ENCODE measurements around the gene SLC17A2.
"Not testable (repeated sequence)": the region's sequence is repeated elsewhere in the genome, so short reads cannot be mapped to it uniquely, and the experiment has no call there.

Gene SLC17A2

DNA sequence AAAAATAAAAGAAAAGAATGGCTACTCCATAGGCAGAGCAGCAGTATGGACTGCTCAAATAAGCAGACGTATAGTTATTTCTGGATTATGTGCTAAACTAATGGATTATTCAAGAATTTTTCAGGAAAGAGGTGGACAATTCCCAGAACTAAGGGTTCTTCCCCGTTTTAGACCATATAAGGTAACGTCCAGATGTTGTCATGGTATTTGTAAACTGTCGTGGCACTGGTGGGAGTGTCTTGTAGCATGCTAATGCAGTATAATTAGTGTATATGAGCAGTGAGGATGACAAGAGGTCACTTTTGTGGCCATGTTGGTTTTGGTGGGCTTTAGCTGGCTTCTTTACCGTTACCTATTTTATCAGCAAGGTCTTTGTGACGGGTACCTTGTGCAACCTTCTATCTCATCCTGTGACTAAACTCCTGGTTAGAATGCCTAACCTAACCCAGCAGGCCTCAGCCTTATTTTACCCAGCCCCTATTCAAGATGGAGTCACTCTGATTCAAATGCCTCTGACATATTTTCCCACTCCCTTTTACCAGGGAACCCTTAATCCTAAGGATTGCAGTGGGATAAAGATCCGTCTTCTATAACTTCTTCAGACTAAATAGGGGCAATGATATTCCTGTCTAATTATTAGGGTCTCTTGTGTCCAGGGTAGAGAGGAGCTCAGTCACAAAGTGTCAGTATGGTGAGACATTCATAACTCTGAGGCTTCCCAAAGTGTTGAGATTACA is 21.0 kb upstream of the SLC17A2 start:
- no peak for DNase-seq

DNA sequence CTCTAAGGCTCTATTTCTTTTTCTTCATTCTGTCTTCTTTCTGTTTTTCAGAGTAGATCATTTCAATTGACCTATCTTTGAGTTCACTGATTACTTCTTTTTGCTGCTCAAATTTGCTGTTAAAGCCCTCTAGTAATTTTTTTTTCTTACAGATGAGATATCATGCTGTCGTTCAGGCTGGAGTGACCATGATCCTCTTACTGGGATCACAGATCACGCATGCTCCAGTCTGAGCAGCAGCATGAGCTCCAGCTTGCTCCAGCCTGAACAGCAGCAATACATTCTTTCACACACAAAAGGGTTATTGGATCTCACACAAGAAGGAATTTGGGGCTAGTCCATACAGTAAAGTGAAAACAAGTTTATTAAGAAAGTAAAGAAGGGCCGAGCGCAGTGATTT is 19.8 kb upstream of the SLC17A2 start:
- DNase-seq: no peak

DNA sequence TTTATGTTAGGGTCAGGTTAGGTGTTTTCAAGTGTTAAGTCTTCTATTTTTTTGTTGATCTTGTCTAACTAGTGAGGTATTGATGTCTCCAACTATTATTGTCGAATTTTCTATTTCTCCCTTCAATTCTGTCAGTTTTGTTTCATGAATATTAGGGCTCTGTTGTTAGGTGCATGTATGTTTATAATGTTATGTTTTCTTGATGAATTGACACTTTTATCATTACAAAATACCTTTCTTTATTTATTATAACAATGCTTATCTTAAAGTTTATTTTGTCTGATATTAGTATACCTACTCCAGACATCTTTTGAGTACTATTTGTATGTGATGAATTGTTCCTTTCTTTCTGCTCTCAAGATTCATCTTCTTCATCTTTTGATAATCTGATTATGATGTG is 19.2 kb upstream of the SLC17A2 start:
- no peak for DNase-seq

DNA sequence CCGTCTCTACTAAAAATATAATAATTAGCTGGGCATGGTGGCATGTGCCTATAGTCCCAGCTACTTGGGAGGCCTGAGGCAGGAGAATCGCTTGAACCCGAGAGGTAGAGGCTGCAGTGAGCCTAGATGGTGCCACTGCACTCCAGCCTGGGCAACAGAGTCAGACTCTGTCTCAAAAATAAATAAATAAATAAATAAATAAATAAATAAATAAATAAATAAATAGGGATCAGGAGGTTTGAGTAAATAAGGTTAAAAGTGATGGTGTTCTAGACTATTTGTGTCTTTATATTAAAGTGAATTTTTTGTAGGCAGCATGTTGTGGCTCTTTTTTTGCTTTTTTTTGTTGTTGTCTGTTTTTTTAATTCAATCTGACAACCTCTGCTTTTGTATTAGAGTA is 17.0 kb upstream of the SLC17A2 start:
- not testable (repeated sequence) for DNase-seq

DNA sequence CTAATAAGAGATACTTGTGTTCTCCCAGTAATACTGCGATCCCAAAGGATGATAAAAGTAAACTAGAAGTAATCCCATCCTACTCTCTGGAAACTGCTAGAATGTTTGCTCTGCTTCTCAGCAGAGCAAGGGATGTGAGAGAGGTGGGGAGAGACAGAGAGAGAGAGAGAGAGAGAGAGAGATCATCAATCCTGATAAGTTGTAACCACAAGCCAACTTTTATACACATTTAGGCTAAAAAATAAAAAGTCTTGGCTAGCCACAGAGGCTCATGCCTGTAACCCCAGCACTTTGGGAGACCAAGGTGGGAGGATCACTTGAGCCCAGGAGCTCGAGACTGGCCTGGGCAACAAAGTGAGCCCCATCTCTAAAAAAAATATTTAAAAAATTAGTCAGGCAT is 16.1 kb upstream of the SLC17A2 start:
- DNase-seq: no peak

DNA sequence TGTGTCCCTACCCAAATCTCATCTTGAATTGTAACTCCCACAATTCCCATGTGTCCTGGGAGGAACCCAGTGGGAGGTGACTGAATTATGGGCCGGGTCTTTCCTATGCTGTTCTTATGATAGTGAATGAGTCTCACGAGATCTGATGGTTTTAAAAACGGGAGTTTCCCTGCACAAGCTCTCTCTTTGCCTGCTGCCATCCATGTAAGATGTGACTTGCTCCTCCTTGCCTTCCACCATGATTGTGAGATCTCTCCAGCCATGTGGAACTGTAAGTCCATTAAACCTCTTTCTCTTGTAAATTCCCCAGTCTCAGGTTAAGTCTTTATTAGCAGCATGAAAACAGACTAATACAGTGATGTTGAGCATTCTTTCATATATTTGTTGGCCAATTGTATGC is 15.2 kb upstream of the SLC17A2 start:
- not testable (repeated sequence) for DNase-seq

DNA sequence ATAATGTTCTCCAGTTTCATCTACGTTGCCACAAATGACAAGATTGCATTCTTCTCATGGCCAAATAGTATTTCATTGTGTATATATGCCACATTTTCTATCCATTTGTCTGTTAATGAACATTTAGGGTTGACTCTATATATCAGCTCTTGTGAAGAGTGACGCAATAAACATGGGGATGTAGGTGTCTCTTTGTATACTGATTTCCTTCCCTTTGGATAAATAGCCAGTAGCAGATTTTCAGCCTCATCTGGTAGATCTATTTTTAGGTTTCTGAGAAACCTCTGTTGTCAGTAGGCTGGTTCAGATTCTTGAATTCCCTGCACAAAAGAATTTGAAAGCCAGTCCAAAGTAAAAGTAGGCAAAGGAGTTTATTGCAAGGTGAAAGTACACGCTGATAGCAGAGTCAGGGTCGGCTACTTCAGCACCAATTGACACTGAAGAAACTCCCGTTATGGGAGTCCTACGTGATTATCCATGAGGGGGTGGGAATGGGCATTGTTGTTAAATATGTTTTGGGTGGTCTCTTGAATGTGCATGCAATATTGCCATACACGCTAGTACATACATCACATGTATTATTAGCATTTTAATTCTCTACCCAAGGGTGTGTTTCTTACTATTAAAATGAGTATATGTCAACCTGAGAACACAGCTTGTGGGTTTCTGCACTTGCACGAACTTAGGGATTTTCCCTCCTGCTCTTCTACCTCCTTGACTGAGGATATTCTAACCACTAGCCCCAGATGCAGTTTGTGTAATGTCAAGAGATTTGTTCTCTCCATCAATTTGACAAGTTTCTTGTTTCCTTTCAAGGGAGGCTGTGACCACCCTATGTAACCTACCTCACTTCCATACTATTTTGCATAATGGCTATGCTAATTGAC is 14.4 kb upstream of the SLC17A2 start:
- DNase-seq: no peak

DNA sequence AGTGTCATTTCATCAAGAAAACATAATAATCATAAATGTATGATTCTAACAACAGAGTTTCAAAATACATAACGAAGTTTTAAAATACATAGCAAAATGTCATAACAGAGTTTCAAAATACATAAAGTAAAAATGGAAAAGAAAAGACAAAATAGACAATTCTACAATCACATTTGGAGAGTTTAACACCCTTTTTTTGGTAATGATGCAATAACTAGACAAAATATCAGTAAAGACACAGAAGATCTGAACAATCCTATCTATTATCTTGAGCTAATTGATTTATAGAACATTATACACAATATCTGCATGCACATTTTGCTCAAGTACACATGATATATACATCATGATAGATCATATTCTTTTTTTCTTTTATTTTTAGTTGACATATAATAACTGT is 13.4 kb upstream of the SLC17A2 start:
- no peak for DNase-seq

DNA sequence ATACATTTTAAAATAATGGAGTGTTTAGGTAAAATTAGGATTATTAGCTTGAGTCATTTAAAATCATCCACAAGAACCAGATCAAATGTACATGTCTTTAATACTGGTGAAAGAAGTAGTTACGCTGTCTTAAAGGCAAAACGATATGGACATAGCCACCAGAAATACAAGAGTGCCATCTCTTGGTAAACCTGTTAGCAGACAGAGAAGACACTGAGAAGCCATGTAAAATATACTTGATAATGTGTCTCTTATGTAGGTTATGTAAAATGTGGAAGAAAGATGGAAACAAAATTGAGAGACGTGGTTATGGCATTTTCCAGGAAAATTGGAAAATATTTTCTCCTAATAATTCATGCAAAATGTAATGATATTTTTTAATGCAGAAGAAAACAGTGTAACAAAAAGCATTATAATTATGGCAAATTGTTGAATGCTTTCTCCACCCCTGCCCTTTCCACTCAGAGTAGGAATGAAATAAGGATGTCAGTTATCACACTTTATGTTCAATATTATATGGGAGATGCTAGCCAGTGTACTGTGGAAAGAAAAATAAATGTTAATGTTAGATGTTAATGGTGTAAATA is 12.2 kb upstream of the SLC17A2 start:
- no peak for DNase-seq

DNA sequence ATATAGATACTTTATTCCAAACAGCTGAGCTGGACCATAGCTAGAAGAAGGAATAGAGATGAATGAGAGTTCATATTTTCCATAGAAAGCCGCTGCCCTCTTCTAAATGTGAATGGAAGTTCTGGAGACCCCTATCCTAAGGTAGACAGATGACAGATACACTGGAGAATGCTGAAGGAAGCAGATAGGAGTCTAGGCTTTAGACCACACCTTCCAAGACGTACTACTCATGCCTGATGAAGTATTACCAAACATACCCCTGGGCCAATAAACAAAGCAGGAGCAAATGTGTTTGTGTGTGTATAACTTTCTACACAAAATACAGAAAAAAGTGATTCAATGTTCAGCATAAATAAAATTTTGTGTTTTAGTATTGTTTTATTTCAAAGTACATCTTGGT is 9.1 kb upstream of the SLC17A2 start:
- DNase-seq: no peak

DNA sequence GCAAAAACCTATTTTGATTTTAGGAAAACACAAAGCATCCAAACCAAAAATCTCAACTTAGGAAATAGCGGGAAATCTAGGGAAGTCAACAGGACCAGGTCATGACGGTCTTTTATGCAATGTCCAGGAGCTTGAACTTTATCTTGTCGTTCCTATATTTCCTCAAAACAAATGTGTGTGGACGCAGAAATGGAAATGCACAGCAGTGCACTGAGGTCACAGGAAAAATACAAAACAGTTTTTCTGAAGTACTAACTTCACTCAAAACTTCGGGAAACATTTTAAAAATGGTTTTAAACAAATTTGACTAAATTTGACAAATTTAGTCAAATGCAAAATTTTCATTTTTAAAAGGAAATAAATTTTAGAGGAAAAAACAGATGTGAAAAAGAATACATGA is 5.5 kb upstream of the SLC17A2 start:
- DNase-seq: no peak

DNA sequence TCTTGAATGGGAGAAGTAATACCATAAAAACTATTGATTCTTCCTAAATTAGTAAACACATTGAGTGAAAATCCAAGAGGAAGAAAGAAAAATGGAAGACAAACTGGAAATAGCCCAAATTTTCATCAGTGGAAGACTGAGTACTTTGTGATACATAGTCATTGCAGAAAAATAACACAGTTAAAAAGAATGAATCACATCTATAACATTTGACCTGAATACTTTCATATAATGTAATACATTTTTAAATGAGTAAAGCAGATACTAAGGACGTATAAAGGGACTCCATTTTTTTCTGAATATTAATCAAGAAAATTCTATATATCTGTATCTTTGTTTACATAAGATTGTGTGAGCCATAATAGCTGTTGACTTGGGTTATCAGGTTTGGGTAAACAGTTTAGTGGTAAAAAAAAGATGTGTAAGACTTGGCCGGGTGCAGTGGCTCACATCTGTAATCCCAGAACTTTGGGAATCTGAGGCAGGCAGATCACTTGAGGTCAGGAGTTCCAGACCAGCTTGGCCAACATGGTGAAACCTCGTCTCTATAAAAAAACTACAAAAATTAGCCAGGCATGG is 4.3 kb upstream of the SLC17A2 start:
- DNase-seq: no peak

DNA sequence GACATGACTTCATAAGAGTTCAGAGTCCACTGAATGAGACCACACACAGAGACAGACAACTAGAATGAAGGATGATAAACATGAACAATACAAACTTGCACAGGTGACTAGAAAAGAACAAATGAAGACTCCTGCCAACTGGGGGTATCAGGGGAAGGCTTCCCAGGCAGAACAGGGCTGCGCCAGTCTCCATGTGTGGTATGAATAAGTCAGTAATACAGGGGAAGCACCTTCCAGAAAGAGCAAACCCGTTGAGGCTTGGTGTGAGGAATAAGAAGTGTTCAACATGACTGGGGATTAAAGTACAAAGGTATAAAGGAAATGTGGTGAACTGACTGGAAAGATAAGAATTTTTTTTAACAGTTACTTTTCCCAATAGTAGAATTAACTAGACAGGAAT is 3.7 kb upstream of the SLC17A2 start:
- no peak for DNase-seq

DNA sequence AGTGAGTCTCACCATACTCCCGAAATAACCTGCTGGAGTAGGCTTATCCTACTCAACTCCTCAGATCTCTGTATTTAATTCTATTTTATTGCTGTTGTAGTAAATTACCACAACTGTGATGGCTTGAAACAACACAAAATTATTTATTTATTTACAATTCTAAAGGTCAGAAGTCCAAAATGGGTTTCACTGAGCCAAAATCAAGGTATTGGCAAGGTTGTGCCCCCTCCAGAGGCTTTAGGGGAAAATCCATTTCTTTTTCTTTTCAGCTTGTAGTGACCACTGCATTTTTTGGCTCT is 869 bp upstream of the SLC17A2 start:
- DNase-seq: no peak

DNA sequence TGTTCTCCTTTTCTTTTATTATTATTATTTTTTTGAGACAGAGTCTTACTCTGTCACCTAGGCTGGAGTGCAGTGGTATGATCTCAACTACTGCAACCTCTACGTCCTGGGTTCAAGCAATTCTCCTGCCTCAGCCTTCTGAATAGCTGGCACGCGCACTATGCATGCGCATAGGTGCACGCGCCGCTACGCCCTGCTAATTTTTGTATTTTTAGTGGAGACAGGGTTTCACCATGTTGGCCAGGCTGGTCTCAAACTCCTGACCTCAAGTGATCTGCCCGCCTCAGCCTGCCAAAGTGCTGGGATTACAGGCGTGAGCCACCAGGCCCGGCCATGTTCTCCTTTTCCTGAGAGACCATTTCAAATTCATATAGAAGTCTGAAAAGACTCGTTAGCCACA is 706 bp downstream of the SLC17A2 start:
- not testable (repeated sequence) for DNase-seq

DNA sequence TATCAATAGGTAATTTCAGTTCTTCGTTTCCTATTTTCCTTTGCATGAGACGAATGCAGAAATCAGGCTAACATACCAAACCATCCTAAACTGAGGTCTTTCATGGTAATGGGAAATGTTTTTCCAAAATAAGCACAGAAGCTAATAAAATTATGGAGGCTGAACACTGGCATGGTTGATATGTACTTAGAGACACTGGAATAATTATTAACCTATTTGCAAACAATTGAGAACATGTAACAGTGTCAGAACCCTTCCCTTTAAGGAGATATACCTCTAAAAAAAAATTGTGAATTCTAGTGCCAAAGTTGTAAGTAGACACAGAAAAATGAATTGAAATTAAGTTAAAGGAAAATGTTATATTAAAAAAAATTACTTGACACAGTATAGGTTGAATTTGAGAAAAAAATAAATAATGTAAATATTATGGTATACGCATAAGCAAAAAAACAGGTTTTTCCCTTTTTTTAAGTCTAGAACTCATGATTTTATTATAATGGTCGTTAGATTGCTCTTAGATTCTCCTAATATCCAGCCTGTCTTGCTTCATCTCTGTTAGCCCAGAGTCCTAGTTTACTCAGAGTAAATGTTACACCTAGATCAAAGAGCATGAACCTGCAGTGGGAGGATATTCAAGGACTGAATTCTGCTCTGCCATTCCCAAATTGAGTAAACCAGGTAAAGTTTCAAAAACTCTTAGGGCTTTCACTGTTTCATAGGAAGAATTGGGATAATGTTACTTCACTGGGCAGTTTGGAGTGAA is 1.7 kb downstream of the SLC17A2 start:
- DNase-seq: no peak

DNA sequence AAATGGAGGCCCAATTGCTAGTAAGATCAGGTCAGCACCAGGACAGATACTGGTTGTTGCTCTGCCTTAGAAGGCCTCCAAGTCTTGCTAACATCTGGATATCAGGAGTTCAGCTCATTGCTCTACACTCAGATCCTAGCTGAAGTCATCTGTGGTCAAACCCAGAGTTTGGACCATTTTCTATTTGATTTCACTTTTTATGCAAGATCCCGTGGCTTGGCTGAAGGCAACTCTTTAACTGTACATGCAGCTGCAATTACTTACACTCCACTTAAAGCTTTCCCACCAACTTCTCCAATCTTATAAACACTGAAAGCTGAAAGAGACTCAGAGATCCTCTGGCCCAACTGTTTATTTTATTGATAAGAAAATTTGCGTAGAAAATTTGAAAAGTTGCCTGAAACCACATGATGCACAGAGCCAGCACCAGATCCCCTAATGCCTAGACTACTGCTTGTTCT is 2.7 kb downstream of the SLC17A2 start:
- no peak for DNase-seq

DNA sequence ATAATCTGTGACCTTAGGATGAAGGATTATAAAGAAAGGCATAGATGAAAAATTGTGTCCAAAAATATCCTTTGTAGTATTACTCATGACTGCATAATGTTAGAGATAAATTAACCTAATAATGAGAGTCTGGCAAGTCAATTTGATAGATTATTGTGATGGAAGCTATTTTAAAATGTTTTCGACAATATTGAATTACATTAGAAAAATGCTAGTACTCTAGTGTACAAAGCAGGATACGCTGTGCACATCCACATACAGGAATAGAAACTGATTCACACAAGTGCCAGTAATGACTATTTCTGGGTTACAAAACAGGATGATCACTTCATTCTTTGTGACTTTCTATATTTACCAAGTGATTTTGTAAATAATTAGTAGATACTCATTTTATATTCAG is 3.3 kb downstream of the SLC17A2 start:
- no peak for DNase-seq

DNA sequence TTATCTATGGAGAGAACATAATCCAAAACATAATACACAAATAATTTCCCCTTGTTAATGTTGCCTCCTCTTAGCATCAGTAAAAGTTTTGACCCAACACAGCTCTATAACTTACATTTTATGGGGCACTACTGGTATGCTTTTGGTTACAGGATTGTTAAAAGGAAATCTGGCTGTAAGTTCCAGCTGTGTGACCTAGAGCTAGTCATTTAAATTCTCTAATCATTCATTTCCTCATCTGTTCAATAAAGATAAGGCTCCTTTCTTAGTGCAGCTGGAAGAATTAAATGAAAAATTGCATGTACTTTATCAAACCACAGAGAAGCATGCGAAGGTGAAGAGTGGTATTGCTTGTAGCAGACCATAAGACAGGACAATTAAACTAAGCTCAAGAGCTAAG is 4.6 kb downstream of the SLC17A2 start:
- no peak for DNase-seq

DNA sequence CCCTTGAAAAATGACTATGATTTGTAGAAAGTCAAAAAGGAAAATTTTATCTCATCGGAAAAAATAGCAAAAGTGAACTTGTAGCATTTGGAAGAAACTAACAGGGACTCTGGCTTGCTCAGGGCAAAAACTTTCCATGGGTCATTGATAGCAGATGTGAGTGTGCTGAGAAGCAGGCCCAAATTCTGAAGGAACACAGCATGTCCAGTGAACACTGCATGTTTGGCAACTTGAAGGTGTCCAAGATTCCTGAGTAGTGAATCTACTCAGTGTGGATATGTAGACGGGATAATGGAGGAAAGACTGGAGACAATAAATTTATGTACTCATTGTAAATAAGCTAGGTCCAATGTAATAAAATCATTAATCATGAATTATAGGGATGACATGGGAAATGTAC is 8.2 kb downstream of the SLC17A2 start:
- DNase-seq: no peak

DNA sequence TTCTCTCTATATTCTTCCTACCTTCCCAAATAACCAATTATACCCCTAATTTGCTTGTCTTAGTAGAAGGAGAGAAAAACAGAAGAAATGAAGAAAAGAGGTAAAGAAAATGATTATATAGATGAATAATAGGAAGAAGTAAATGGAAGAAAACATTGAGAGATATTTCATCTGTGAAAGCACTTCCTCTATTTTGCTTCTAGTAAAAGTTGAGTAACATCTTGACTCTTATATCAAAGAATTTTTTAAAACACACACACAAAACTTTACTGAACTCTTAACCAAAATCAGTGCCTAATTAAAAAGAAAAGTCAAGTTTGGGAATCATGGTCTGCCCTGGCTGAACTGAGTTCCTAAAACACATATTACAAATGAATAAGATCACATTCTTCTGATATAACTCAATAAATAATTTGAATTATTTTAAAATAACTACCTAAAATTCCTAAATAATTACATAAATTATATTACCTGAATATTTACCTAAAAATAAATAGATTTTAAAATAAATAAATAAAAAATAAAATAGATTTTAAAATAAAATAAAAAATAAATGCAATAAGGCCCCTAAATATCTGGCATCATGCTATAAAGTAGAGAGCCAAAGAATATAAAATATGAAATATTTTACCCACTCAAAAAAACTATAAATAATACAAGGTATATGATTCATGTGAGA is 8.8 kb downstream of the SLC17A2 start:
- DNase-seq: no peak

DNA sequence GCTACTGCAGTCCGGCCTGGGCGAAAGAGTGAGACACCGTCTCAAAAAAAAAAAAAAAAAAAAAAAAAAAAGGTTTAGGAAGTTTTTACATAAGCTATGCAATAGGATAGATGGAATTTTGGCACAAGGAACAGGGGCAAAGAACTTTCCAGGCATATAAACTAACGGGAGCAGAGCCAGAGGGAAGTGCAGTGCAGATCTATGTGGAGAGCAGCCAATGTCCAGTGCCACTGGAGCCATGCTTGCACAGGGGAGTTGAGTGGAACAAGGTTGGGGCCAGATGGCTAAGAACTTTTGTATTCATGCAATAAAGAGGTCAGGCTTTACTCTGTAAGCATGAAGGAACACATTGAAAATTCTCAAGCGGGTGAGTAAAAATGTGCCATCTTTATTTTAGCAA is 10.8 kb downstream of the SLC17A2 start:
- DNase-seq: no peak
